ENCODE results near the gene MAP4K1.
A peak's percentile ranks its signal among the peaks of the same experiment; 100 is the strongest.

Gene MAP4K1

GRCh38 chr19:38665219-38665931 lies 47.6 kb upstream of the MAP4K1 start:
- TF ChIP-seq POLR2AphosphoS5 (IDR thresholded peaks at IDR 0.05; ENCODE audit: low read depth) (no peak), SPI1 (IDR thresholded peaks at IDR 0.05; ENCODE audit: borderline replicate concordance, low read depth) (no peak), GABPA (IDR thresholded peaks at IDR 0.05; ENCODE audit: low read depth) (no peak), REST (IDR thresholded peaks at IDR 0.05; ENCODE audit: insufficient replicate concordance, low read depth) (no peak), CTCF (IDR thresholded peaks at IDR 0.05; ENCODE audit: insufficient read depth, low read length) (no peak)
- Histone ChIP-seq H3K27me3 (ENCODE audit: insufficient read depth, poor library complexity, severe bottlenecking) (no peaks in the 10 kb centered on the region), H3K4me3 (replicated peaks; ENCODE audit: insufficient read depth, low read length) (no peak overlapping the region), H3K27ac (replicated peaks) (peak overlapping the region; percentile 76)
- DNase-seq (ENCODE audit: low read depth in 1 of 2, low spot score in 1 of 2): no peak

GRCh38 chr19:38664503-38665211 lies 46.9 kb upstream of the MAP4K1 start:
- H3K4me3 ChIP-seq (replicated peaks; ENCODE audit: insufficient read depth, low read length): no peak overlapping the region
- H3K27ac ChIP-seq (replicated peaks): peak overlapping the region; percentile 76
- TF ChIP-seq REST (IDR thresholded peaks at IDR 0.05; ENCODE audit: insufficient replicate concordance, low read depth): no peak
- no peak for TF ChIP-seq CTCF (IDR thresholded peaks at IDR 0.05; ENCODE audit: insufficient read depth, low read length)
- TF ChIP-seq SPI1 (IDR thresholded peaks at IDR 0.05; ENCODE audit: borderline replicate concordance, low read depth): peak; percentile 100
- peak; percentile 44; the same call in 1 of the 2 replicates for TF ChIP-seq POLR2AphosphoS5 (IDR thresholded peaks at IDR 0.05; ENCODE audit: low read depth)
- TF ChIP-seq GABPA (IDR thresholded peaks at IDR 0.05; ENCODE audit: low read depth): peak; percentile 58
- DNase-seq (ENCODE audit: low read depth in 1 of 2, low spot score in 1 of 2): peak; percentile 72 to 87
- no peaks in the 10 kb centered on the region for H3K27me3 ChIP-seq (ENCODE audit: insufficient read depth, poor library complexity, severe bottlenecking)

- no peaks in the 10 kb centered on the region for H3K27me3 ChIP-seq (ENCODE audit: insufficient read depth, poor library complexity, severe bottlenecking)
- no peak overlapping the region for H3K4me3 ChIP-seq (replicated peaks; ENCODE audit: insufficient read depth, low read length)
- no peak for TF ChIP-seq SPI1 (IDR thresholded peaks at IDR 0.05; ENCODE audit: borderline replicate concordance, low read depth)
- TF ChIP-seq POLR2AphosphoS5 (IDR thresholded peaks at IDR 0.05; ENCODE audit: low read depth): 0 out of 2 replicates have a peak, but pooled peaks have one; percentile 8
- TF ChIP-seq GABPA (IDR thresholded peaks at IDR 0.05; ENCODE audit: low read depth): peak; percentile 60
- H3K27ac ChIP-seq (replicated peaks): peak overlapping the region; percentile 76
- peak in 1 of 2 experiments; percentile 54 for DNase-seq (ENCODE audit: low read depth in 1 of 2, low spot score in 1 of 2)
These were observed 46.3 kb upstream of the MAP4K1 start for GRCh38 chr19:38663957-38664502.

GRCh38 chr19:38663156-38663651 lies 45.5 kb upstream of the MAP4K1 start:
- TF ChIP-seq SPI1 (IDR thresholded peaks at IDR 0.05; ENCODE audit: borderline replicate concordance, low read depth): no peak
- no peak for TF ChIP-seq REST (IDR thresholded peaks at IDR 0.05; ENCODE audit: insufficient replicate concordance, low read depth)
- no peak for TF ChIP-seq GABPA (IDR thresholded peaks at IDR 0.05; ENCODE audit: low read depth)
- no peak for TF ChIP-seq POLR2AphosphoS5 (IDR thresholded peaks at IDR 0.05; ENCODE audit: low read depth)
- TF ChIP-seq CTCF (IDR thresholded peaks at IDR 0.05; ENCODE audit: insufficient read depth, low read length): no peak
- H3K27ac ChIP-seq (replicated peaks): peak overlapping the region; percentile 76
- DNase-seq (ENCODE audit: low read depth in 1 of 2, low spot score in 1 of 2): no peak
- no peak overlapping the region for H3K4me3 ChIP-seq (replicated peaks; ENCODE audit: insufficient read depth, low read length)
- no peaks in the 10 kb centered on the region for H3K27me3 ChIP-seq (ENCODE audit: insufficient read depth, poor library complexity, severe bottlenecking)
